D341Med (cell line): ENCODE data around the gene ARMH4.
A peak's percentile ranks its signal among the peaks of the same experiment; 100 is the strongest.

Experiments used
- DNase-seq: peaks from one replicate; pipeline ENCODE4 v3.0.0; 2012; ENCODE audit warnings: low spot score

Gene ARMH4, protein sequence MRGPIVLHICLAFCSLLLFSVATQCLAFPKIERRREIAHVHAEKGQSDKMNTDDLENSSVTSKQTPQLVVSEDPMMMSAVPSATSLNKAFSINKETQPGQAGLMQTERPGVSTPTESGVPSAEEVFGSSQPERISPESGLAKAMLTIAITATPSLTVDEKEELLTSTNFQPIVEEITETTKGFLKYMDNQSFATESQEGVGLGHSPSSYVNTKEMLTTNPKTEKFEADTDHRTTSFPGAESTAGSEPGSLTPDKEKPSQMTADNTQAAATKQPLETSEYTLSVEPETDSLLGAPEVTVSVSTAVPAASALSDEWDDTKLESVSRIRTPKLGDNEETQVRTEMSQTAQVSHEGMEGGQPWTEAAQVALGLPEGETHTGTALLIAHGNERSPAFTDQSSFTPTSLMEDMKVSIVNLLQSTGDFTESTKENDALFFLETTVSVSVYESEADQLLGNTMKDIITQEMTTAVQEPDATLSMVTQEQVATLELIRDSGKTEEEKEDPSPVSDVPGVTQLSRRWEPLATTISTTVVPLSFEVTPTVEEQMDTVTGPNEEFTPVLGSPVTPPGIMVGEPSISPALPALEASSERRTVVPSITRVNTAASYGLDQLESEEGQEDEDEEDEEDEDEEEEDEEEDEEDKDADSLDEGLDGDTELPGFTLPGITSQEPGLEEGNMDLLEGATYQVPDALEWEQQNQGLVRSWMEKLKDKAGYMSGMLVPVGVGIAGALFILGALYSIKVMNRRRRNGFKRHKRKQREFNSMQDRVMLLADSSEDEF

DNA sequence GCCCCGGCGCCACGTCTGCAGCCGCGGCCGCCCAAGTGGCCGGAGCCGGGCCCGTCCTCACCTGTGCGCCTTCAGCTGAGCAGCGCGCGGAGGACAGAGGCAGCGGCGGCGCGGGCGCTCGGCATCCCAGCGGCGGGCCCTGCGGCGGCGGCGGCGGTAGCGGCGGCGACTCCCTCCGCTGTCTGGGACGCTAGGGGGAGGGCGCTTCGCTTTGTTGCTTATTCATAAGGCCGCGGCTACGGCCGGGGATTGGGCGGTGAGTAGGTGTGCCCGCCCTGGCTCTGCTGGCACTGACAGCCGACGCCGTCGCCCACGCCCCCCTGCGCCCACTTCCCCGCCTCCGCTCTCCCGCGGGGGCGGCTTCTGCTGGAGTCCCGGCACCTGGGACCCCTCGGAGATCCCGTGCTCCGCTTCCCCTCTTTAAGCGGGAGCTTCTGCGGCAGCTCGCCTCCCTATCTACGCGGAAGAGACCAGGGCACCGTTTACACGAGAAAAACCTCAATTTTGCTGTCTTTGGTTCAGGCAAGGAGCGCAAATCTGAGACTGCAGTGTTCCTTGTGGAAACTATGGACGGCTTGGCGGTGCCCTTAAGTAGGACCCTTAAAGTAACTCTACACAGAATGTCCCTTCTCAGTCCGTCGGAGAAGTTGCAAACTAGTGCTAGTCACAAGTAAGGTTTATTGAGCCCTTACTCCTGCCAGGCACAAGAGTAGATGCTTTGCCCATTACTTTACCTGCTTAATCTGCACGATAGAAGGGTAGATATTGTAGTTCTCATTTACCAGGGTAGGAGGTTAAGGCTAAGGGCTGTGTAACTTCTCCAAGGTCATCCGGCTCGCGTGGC is at the start of gene ARMH4:
TSS of gene ARMH4 (minus strand) at position 200 of the 844 bp plus-strand sequence. CDS start 12,855 bp downstream, outside the sequence.
- DNase-seq = peak; percentile 93

DNA sequence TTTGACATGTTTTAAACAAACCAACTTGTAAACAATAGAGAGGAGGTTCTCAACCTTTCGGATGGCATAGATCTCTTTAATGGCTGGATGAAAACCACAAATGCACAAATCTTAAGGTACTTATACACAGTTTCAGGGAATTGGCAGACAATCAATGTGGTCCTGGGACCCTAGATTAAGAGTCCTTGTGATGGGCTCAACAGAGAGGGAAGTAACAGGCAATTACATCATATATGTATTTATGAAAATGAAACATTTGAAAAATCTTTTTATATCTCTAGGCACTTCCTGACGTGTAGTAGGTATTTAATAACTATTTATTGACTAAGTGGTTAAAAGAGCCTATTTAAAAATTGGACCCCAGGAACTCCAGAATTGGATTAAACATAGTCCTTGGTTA is 48.8 kb upstream of the ARMH4 start:
- no peak for DNase-seq

DNA sequence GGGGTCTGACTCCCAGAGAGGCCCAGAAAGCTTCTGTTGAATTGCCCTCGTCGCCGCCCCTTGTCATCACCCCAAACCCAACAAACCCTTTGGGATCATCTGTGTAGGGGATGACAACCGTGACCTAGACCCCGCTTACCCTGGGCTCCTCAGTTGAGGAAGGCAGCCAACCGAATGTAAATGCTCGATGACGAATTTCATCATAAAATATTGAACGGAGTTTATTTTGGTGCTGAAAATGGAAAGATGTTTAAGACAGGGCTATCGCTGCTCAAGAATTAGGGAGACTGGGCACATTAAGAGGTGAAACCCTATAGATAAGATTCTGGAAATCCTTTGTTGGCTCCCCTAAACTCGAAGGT is 48.4 kb upstream of the ARMH4 start:
- DNase-seq = no peak

DNA sequence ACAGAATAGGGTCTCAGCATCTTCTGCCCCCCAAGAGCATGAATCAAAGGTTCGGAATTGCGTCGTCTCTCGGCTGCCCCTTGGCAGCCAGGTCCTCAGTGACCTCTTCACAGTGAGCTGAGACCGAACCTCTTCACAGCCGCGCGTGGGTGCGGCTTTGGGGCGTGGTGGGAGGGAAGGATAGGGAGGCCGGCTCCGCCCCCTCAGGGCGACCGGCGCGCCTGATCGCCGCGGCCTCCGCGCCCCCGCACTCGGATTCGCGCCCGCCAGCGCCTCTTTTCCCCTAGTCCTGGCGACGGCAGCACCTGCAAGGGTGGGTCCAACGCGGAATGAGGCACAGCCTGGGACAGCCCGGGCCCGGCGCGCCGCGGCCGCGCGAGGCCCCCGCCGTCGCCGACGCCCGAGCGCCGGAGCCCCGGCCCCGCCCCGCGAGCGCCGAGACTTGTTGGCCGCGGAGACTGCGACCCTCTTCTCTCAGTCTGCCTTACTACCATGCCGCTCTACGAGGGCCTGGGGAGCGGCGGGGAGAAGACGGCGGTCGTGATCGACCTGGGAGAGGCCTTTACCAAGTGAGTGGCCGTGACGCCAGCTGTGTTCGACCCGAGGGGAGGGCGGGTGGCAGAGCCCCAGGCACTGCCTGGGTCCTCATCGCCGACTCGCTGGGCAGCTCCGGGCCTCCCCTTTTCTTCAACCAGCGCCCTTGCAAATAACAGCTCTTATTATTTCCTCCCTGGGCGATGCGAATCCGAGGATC is 47.9 kb upstream of the ARMH4 start, which contains the start of gene ACTR10:
TSS of gene ACTR10 (plus strand) at position 424 of the 754 bp plus-strand sequence. CDS start at position 493, 69 bp downstream.
- DNase-seq = peak; percentile 95

DNA sequence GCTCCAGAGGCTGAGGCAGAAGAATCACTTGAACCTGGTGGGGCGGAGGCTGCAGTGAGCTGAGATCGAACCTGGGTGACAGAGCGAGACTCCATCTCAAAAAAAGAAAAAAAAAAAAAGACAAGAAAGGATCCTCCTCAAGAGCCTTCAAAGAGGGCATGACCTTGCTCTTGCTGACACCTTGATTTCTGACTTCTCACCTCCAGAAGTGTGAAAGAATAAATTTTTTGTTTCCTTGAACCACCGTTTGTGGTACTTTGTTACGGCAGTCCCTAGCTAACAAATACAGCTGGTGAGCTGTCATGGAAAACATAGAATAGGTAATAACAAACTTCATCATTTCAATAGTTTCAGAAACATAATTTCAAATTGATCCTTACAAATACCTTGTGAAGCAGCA is 46.1 kb upstream of the ARMH4 start:
- no peak for DNase-seq

DNA sequence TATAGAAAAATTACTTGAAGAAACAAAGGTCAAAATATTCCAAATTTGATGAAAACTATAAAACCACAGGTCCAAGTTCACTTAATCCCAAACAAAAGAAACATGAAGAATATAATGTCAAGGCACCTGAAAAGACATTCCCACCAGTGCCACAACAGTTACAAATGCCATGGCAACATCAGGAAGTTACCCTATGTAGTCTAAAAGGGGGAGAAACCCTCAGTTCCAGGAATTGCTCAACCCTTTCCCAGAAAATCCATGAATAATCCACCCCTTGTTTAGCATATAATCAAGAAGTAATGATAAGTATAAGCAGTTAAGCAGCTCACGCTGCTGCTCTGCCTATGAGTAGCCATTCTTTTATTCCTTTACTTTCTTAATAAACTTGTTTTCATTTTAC is 44.2 kb upstream of the ARMH4 start:
- DNase-seq = no peak

DNA sequence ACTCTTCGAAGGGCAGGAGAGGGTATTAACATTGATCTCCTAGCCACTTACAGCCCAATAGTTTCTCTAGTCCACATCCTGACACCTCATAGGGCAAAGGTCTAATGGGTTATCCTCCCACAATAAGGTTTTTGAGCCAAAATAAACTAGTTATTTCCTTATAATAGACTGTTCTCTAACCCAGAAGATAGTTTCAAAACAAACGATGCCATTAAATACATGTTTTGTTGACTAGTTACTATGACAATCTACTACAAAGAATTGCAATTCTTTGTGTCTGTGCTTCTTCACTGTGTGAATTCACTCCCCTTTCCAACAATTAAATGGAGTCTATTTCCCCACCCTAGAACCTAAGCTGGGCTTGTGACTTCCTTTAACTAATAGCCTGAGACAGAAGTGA is 41.5 kb upstream of the ARMH4 start:
- no peak for DNase-seq

DNA sequence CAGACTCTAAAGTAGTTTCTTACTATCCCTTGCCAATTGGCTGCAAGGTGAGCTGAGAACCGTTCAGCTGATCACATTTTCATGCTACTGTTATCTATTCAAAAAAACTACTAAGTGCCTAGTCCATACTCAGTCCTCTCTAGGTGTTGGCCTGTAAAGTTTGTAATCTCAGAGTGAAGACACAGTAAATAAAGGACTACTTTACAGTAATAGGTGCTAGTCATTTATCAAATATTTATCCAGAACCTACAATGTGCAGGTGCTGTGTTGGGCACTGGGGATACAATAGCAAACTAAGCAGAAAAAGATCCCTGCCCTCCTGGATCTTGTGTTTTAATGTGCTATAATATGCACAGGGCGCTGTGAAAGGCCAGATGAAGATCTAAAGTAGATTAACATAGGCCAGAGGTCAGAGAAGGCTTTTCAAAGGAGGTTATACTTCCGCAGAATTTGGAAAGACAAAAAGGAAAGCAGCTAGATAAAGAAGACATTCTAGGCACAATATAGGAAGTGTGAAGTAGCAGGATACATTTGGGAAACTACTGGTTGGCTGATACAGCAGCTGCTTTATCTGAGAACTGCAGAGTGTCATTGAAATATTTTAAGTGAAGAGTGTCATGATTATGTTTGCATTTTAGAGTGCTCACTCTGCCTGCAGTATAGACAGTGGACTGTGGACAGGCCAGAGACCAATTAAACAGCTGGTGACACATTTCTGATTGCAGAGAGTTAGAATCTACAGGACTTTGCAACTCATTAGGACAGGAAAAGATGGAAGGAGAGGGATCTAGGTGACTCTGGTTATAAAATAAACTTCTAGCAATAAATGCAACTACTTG is 40.0 kb upstream of the ARMH4 start:
- DNase-seq = no peak

DNA sequence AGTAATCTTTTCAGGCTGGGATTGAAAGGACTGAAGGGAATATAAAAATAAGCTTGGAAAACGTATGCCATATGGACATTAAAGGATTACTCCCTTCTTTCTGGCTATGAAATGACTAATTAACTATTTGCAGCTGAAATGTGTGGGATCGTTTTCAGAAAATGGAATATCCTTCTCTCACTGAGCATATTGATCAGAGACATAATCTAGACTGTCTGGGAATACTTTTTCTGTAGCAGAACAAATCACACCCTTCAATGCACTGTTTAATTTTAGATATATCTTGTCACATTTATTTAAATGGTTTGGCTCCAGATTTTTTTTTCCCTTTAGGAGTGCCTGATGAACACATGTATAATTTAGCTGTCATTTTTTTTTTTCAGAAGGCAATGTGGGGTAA is 37.2 kb upstream of the ARMH4 start:
- no peak for DNase-seq

DNA sequence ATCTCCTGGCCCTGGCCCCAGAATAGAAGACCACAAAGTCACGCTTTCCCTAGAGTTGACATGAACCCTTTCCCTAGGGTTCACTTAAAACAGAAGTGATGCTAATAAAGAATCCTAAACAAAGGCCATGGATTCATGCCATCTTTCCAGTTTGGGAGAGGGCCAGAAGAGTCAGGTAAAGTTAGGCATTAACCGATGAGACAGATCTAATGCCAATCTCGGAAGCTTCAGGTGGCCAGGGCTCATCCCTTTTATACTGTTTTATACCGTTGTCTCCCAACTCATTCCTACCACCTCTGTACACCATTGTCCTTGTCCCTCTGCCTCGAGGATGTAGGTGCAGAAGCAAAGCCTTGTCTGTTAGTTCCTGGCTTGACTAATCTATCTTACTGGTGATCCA is 25.1 kb upstream of the ARMH4 start:
- no peak for DNase-seq

DNA sequence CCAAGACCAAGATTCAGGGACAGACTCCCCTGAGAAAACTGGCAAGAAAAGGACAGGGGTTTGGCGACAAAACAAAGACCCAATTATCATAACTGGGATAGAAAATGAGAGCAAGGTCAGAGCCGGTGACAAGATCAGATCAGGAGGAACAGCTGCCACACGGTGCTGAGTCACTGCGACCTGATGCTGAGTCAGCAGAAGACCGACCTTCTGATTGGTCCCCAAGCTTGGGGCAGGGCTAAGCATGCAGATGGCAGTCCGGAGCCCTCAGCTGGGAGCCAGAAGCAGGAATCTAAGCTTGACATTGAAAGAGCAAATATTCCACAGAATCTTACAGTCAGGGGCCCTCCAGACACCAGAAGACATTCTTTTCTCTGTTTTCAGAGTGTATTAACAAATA is 19.1 kb upstream of the ARMH4 start:
- peak; percentile 95 for DNase-seq

DNA sequence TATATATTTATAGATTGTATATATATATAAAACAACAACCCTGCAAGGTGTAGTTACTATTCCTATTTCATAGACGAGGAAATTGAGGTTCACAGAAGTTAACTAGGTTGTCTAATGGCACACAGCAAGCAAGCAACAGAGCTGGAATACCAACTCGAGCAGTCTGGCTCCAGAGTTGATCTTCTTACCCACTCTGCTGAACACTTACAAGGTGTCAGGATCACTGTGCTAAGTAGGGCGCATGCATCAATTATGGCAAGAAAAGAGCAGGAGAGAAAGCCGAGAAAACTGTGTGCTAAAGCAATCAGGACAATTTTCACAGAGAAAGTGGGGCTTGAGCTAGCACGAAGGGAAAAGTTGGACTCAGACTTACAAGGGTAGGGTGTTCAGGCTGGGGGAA is 15.9 kb upstream of the ARMH4 start:
- DNase-seq = no peak

DNA sequence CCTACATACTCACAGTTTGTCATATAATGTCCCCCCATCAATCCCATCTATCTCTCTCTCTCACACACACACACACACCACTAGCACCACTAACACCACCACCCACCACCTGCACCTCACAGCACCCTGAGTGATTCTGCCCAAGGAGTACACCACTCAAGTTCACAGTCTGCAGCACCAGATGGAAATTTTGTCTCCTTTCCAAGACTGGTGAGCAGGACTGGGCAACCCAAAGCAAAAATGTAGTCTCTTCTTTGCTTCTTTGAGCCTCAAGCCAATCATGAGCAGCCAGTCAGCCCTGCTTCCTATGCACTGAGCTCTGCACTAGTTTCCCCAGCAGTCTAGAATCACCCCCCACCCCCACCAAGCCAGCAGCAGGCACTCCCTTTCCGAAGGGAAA is 15.0 kb upstream of the ARMH4 start:
- DNase-seq = no peak

DNA sequence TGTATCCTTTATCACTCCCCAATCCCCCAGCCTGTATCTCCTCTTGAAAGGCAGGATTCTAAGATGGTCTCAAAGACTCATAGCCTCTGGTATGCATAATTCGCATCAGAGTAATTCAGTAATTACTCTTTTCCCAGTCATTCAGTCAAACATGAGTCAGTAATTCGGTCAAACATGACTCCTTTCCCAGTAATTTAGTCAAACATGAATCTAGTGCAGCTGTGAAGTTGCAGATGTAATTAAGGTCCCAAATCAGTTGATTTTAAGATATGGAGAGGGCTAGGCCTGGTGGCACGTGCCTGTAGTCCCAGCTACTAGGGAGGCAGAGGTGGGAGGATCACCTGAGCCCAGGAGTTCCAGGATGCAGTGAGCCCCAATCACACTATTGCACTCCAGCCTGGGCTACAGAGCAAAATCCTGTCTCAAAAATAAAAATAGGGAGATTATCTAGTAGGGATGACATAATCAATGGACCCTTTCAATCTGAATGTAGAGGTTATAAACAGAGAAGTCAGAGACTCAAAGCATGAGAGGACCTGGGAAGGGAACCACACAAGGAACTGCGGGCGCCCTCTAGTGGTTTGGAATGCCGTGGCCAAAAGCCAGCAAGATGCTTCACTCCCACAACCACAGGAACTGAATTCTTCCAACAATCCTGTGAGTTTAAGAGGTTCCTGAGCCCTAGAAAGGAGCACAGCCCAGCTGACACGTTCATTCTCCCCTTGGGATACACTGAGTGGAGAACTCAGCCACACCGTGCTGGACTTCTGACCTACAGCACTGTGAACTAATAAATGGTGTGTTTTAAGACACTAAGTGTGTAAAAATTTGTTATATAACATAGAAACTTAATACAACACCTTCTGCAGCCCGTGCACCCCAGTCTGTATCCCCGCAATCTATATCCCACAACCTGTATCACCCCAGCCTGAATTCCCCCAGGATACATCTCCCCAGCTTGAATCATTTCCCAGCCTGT is 14.3 kb upstream of the ARMH4 start:
- DNase-seq = peak; percentile 72

DNA sequence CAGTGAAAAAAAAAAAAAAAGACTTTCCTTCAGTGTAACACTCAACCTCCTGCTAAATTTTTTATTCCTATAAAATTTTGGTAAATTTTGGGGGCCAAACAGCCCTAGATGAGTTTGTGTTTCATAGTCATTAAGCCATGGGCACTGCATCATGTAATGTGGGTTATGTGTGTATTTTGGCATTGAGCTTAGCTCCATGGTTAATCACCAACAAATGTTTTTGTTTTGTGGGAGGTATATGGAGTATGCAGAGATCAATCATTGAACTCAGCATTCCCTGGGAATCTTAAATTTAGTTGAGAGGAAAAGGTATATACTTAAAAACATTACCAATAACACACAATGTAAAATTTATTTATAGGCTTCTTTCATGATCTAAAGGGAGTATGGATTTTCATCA is 8.5 kb upstream of the ARMH4 start:
- no peak for DNase-seq

DNA sequence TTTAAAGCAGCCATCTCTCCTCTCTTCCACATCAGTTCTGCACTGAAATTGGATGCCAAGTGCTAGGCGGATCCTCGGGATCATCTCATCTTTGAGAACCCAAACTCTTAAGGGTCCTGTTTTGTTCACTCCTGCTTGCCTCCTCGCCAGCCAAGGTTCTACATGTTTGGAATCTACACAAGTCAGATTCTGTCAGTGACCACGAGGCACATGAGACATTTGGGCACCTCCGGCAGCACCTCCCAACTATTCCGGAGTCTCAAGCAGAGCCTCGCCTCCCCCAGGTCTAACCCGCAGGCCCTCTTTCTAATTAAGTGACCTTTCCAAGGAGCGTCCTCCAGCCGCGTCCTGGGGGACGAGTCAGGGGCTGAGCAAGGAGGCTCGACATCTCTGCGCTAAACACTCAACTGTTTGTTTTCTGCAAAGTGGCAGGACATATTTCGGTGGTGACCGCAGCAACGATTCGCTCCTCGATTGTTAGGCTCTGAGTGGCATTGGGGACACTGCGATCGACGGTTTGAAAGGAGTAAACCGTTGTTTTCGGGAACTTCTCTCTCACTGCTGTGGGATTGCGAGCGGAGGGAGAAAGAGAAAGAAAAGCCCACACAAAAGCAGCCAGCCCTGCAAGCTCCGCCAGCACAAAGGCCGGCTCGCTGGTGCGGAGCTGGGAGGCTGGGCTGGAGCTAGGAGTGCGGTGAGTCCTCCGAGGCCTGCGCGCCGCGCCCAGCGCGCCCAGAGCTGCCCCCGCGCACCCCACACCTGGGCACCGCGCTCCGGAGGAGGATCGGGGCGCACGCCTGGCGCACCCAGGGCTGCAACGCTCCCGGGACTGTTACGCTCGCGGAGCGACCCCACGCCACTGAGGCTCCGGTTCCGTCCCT is 640 bp downstream of the ARMH4 start:
- peak; percentile 71 for DNase-seq

DNA sequence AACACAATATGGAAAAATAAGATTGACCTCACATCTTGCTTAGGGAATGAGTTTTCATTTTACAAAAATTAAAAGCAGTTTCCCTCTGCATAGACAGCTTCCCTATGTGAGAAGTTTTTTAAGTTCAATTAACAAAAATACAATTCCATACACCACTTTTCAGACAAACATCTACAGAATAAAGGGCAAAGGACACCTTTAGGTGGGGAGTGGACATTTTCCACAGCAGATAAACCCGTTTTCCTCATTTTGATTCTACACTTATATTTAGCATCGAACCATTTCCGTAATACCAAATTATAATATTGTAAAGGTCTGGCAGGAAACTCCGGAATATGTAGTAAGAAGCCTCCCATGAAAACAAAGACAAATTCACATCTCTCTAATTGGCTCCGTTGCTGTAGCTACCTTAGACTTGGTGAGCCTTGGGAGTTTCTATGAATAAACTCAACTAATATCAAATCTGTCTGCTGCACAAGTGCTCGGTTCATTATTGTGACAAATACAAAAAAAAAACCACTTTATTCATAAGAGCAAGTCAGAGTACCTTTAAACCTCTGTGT is 1.7 kb downstream of the ARMH4 start:
- DNase-seq = no peak

DNA sequence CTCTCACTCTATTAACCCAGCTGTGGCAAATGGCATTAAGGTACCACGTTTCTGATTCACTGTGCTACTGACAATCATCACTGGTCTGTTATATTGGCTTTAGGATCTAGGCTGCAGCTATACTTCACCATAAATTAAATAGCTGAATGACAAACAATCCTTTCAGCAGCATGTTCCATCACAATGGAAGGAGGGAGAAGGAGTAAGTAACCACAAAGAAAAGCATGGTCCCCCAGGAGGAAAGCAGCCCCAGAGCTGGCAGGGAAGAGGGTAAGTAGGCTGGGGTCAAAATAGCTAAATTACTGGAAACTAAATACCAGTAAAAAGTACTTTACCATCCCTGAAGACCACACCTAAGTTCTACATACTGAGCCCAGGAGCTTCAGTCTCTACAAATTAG is 2.8 kb downstream of the ARMH4 start:
- no peak for DNase-seq
